IMR-90 (cell line): ENCODE measurements around the gene PCCA. TPM values are rescaled to one million over a fixed set of nuclear protein-coding genes. Genes with fewer than 3 reads are reported as not detected.

ENCODE experiments used
- ATAC-seq: fragments of 200-7000 bp; cut with Tn5 transposase; 2 replicates; pipeline ENCODE4 v1.9.1; 2020; ENCODE audit warnings: low read depth, mild to moderate bottlenecking, moderate library complexity
- BruUV-seq: library from RNA; stranded (reverse); fragments of 400-500 nt; replicated peaks from 2 replicates; lab custom pipeline; 2021; lab: Mats Ljungman, UMichigan
- CTCF ChIA-PET: fragments of 300-600 bp; formaldehyde crosslinking; extraction: SDS; loops from one replicate; lab custom pipeline; 2021; ENCODE audit warnings: antibody characterized with exemption; lab: Yijun Ruan, JAX
- POLR2A ChIA-PET: fragments of 300-600 bp; sonication (Branson Sonifier 250); formaldehyde crosslinking; loops from one replicate; lab custom pipeline; 2022; ENCODE audit warnings: antibody characterized with exemption; ENCODE audit not compliant: unreplicated experiment; lab: Charles Lee
- DNase-seq: peaks from one replicate; pipeline ENCODE4 v3.0.0; 2013
- H2AFZ ChIP-seq: replicated peaks from 2 replicates; pipeline ENCODE3; 2013; ENCODE audit warnings: low read length, mild to moderate bottlenecking; ENCODE audit not compliant: poor library complexity
- H2AK5ac ChIP-seq: 2 replicates; pipeline ENCODE4 v1.6.1; 2013; ENCODE audit warnings: low read depth, low read length, inconsistent platforms
- H2AK9ac ChIP-seq: replicated peaks from 2 replicates; pipeline ENCODE3; 2013; ENCODE audit warnings: mild to moderate bottlenecking, low read depth, low read length, moderate library complexity; ENCODE audit not compliant: poor library complexity
- H2BK120ac ChIP-seq: 2 replicates; pipeline ENCODE4 v1.6.1; 2013; ENCODE audit warnings: low read depth, low read length, inconsistent platforms
- H2BK15ac ChIP-seq: 3 replicates; pipeline ENCODE4 v1.6.1; 2013; ENCODE audit warnings: low read depth, low read length, inconsistent platforms
- H2BK20ac ChIP-seq: 2 replicates; pipeline ENCODE4 v1.6.1; 2013; ENCODE audit warnings: low read depth, mild to moderate bottlenecking, inconsistent platforms, low read length, moderate library complexity
- H2BK5ac ChIP-seq: 2 replicates; pipeline ENCODE4 v1.6.1; 2013; ENCODE audit warnings: mild to moderate bottlenecking, low read depth, low read length, inconsistent platforms; ENCODE audit not compliant: poor library complexity, severe bottlenecking
- H3K14ac ChIP-seq: replicated peaks from 2 replicates; pipeline ENCODE4 v1.6.1; 2013; ENCODE audit warnings: low read depth, low read length, inconsistent platforms
- H3K18ac ChIP-seq: 2 replicates; pipeline ENCODE4 v1.6.1; 2013; ENCODE audit warnings: low read depth, low read length, control low read depth
- H3K23ac ChIP-seq: 2 replicates; pipeline ENCODE4 v1.6.1; 2013; ENCODE audit warnings: low read depth, low read length, inconsistent platforms
- H3K27ac ChIP-seq: 2 replicates; pipeline ENCODE4 v1.5.1; 2013; ENCODE audit warnings: mild to moderate bottlenecking, control low read depth, low read length; ENCODE audit not compliant: insufficient read depth
- H3K27me3 ChIP-seq: 2 replicates; pipeline ENCODE4 v1.6.1; 2013; ENCODE audit warnings: low read length; ENCODE audit not compliant: control insufficient read depth, insufficient read depth
- H3K36me3 ChIP-seq: 2 replicates; pipeline ENCODE4 v1.6.1; 2013; ENCODE audit warnings: low read length, mixed read lengths; ENCODE audit not compliant: control insufficient read depth, insufficient read depth
- H3K4ac ChIP-seq: 2 replicates; pipeline ENCODE4 v1.6.1; 2013; ENCODE audit warnings: low read depth, low read length, inconsistent platforms
- H3K4me1 ChIP-seq: 2 replicates; pipeline ENCODE4 v1.6.1; 2013; ENCODE audit warnings: low read length, mixed read lengths; ENCODE audit not compliant: control insufficient read depth, insufficient read depth
- H3K4me2 ChIP-seq: 2 replicates; pipeline ENCODE4 v1.6.1; 2013; ENCODE audit warnings: low read depth, mild to moderate bottlenecking, control low read depth, low read length, moderate library complexity
- H3K4me3 ChIP-seq: 2 replicates; pipeline ENCODE4 v1.5.1; 2013; ENCODE audit warnings: low read depth, mild to moderate bottlenecking, control low read depth, low read length, moderate library complexity; ENCODE audit not compliant: insufficient read depth
- H3K56ac ChIP-seq: 2 replicates; pipeline ENCODE4 v1.6.1; 2013; ENCODE audit warnings: low read length, inconsistent platforms; ENCODE audit not compliant: insufficient read depth; ENCODE audit errors: extremely low read depth
- H3K79me1 ChIP-seq, 2 experiments: 2 replicates each; pipeline ENCODE4 v1.6.1; 2013; ENCODE audit warnings: low read length in 2 of 2, inconsistent platforms in 1 of 2, low read depth in 1 of 2
- H3K9ac ChIP-seq: 2 replicates; pipeline ENCODE4 v1.6.1; 2013; ENCODE audit warnings: low read depth, low read length, control low read depth
- H3K9me1 ChIP-seq: 2 replicates; pipeline ENCODE4 v1.6.1; 2013; ENCODE audit warnings: low read length, inconsistent platforms; ENCODE audit not compliant: insufficient read depth
- H3K9me3 ChIP-seq: 2 replicates; pipeline ENCODE4 v1.6.1; 2013; ENCODE audit warnings: low read length; ENCODE audit not compliant: control insufficient read depth, insufficient read depth
- H4K20me1 ChIP-seq: 2 replicates; pipeline ENCODE4 v1.6.1; 2013; ENCODE audit warnings: low read length, inconsistent platforms; ENCODE audit not compliant: insufficient read depth
- H4K5ac ChIP-seq: 2 replicates; pipeline ENCODE4 v1.6.1; 2013; ENCODE audit warnings: mild to moderate bottlenecking, low read depth, low read length, control low read depth
- H4K8ac ChIP-seq, 2 experiments: 2 replicates each; pipeline ENCODE4 v1.6.1; 2013; ENCODE audit warnings: low read depth in 2 of 2, low read length in 2 of 2, control low read depth in 1 of 2, inconsistent platforms in 1 of 2
- H4K91ac ChIP-seq: 2 replicates; pipeline ENCODE4 v1.6.1; 2013; ENCODE audit warnings: low read depth, low read length, inconsistent platforms; ENCODE audit not compliant: insufficient read depth
- CEBPB ChIP-seq: IDR thresholded peaks from 2 replicates; pipeline ENCODE4 v1.6.1; 2012; ENCODE audit warnings: low read depth, low read length, improper control_type of control experiment
- CHD1 ChIP-seq: IDR thresholded peaks from 2 replicates; pipeline ENCODE4 v1.6.1; 2012; ENCODE audit warnings: low read depth, low read length, improper control_type of control experiment
- MAFK ChIP-seq: IDR thresholded peaks from 2 replicates; pipeline ENCODE4 v1.6.1; 2012; ENCODE audit warnings: low read depth, low read length, improper control_type of control experiment
- MAZ ChIP-seq: IDR thresholded peaks from 2 replicates; pipeline ENCODE4 v1.6.1; 2012; ENCODE audit warnings: low read depth, mild to moderate bottlenecking, low read length, improper control_type of control experiment, moderate library complexity, borderline replicate concordance
- MXI1 ChIP-seq: IDR thresholded peaks from 2 replicates; pipeline ENCODE4 v1.6.1; 2012; ENCODE audit warnings: low read depth, mild to moderate bottlenecking, low read length, moderate library complexity, borderline replicate concordance
- NFE2L2 ChIP-seq: fragments of 150-350 bp; IDR thresholded peaks from 2 replicates; pipeline ENCODE4 v1.6.1; 2016; ENCODE audit warnings: low read depth, mild to moderate bottlenecking, low read length
- RAD21 ChIP-seq: IDR thresholded peaks from 2 replicates; pipeline ENCODE4 v1.6.1; 2012; ENCODE audit warnings: low read length, improper control_type of control experiment
- RCOR1 ChIP-seq: IDR thresholded peaks from 2 replicates; pipeline ENCODE4 v1.6.1; 2012; ENCODE audit warnings: mild to moderate bottlenecking, low read length, improper control_type of control experiment; ENCODE audit not compliant: insufficient replicate concordance
- WGBS, 2 experiments: methylation state at CpG; one replicate each; pipeline versions ENCODE4 v1.1.5 to v1.1.7; 2013; ENCODE audit warnings: missing lambda C conversion rate in 2 of 2; ENCODE audit not compliant: insufficient read length in 1 of 2; ENCODE audit errors: extremely low coverage in 2 of 2; 5-methylcytosine and 5-hydroxymethylcytosine counted together
- dilution Hi-C: fragments of 300-500 bp; cut with HindIII; formaldehyde crosslinking; loops from one replicate; pipeline ENCODE4 v1.14.3; 2018; ENCODE audit warnings: low sequenced_read_pairs; ENCODE audit not compliant: unreplicated experiment
- in situ Hi-C: fragments of 300-500 bp; cut with MboI; formaldehyde crosslinking; loops from 3 replicates; pipeline ENCODE4 v1.14.3; 2019; ENCODE audit warnings: low sequenced_read_pairs, inconsistent platforms, mixed read lengths
- intact Hi-C: fragments of 100-400 bp; cut with micrococcal nuclease; formaldehyde crosslinking; loops from 2 replicates; pipeline ENCODE4 v1.10.0; 2022
- polyA plus RNA-seq, 3 experiments: library from polyadenylated mRNA; depleted of rRNA; stranded (reverse); fragments of >200 nt; gene quantifications; 2 replicates each; pipeline ENCODE4 v1.2.3, GENCODE V29; 2012; ENCODE audit warnings: low replicate concordance in 1 of 3
- total RNA-seq: library from RNA; depleted of rRNA; stranded (reverse); fragments of >200 nt; gene quantifications from 2 replicates; pipeline ENCODE4 v1.2.3, GENCODE V29; 2012
- TF ChIP-seq, protein P1 (sequence below): conservative IDR thresholded peaks from 2 replicates; pipeline ENCODE4 v1.5.1; 2012; ENCODE audit warnings: mild to moderate bottlenecking, low read depth, low read length, improper control_type of control experiment

Gene PCCA
- total and polyA plus RNA-seq, 2 of the 4 experiments (the other 2 are of a cell fraction) = 7.6 to 24.0 TPM

- H3K4ac ChIP-seq = no peak overlapping the region
- no peaks in the 10 kb centered on the region for H3K9me3 ChIP-seq
- POLR2A ChIA-PET = no interaction called here
- H3K4me1 ChIP-seq = no peaks in the 10 kb centered on the region
- no peak overlapping the region for H3K4me2 ChIP-seq
- DNase-seq (no peak), ATAC-seq (no peak)
- CTCF ChIA-PET = no interaction called here
- no peak overlapping the region for H2BK120ac ChIP-seq
- peaks cover 7% of the 10 kb centered on the region; the same call in 1 of the 2 replicates for H3K36me3 ChIP-seq
- H3K79me1 ChIP-seq = peaks cover 0 to 10% of the 10 kb centered on the region in 2 experiments; a peak in 3 of 4 replicates
- no CpG with 5 or more reads among the region's 5 CpGs for WGBS, 2 experiments
- no peak overlapping the region for H3K14ac ChIP-seq
- no peak overlapping the region for H3K56ac ChIP-seq
- H2BK20ac ChIP-seq = no peak overlapping the region
- H2BK5ac ChIP-seq = no peak overlapping the region
- peaks cover 4% of the 10 kb centered on the region; the same call in 1 of the 2 replicates for H3K9me1 ChIP-seq
- TF ChIP-seq RAD21 = no peak
- no peak for TF ChIP-seq CEBPB
- no peak for TF ChIP-seq MXI1
- TF ChIP-seq RCOR1 = no peak
- TF ChIP-seq, protein P1, sequence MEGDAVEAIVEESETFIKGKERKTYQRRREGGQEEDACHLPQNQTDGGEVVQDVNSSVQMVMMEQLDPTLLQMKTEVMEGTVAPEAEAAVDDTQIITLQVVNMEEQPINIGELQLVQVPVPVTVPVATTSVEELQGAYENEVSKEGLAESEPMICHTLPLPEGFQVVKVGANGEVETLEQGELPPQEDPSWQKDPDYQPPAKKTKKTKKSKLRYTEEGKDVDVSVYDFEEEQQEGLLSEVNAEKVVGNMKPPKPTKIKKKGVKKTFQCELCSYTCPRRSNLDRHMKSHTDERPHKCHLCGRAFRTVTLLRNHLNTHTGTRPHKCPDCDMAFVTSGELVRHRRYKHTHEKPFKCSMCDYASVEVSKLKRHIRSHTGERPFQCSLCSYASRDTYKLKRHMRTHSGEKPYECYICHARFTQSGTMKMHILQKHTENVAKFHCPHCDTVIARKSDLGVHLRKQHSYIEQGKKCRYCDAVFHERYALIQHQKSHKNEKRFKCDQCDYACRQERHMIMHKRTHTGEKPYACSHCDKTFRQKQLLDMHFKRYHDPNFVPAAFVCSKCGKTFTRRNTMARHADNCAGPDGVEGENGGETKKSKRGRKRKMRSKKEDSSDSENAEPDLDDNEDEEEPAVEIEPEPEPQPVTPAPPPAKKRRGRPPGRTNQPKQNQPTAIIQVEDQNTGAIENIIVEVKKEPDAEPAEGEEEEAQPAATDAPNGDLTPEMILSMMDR = no peak
- TF ChIP-seq CHD1 = no peak
- no peak for TF ChIP-seq MAFK
- TF ChIP-seq NFE2L2 = no peak
- TF ChIP-seq MAZ = no peak
- BruUV-seq = no TSS peak
- in situ Hi-C loops (no loop called here), dilution Hi-C loops (no loop called here), intact Hi-C loops (no loop called here)
- no peak overlapping the region for H2AK9ac ChIP-seq
- no peak overlapping the region for H3K27ac ChIP-seq
- peaks cover 2% of the 10 kb centered on the region; the same call in 1 of the 2 replicates for H4K20me1 ChIP-seq
- H2AK5ac ChIP-seq = no peak overlapping the region
- H2BK15ac ChIP-seq = no peak overlapping the region
- no peak overlapping the region for H3K9ac ChIP-seq
- H2AFZ ChIP-seq = no peak overlapping the region
- no peak overlapping the region for H3K23ac ChIP-seq
- H3K4me3 ChIP-seq = no peak overlapping the region
- H3K18ac ChIP-seq = no peak overlapping the region
- H4K5ac ChIP-seq = no peak overlapping the region
- no peak overlapping the region for H4K91ac ChIP-seq
- H3K27me3 ChIP-seq = no peaks in the 10 kb centered on the region
- H4K8ac ChIP-seq = no peak overlapping the region
Observed at GRCh38 chr13:100275746-100276145, 186.9 kb downstream of the PCCA start.
